GM21367 (cell line): ENCODE data around the gene RCN2.

Experiments
- ATAC-seq: cut with Tn5 transposase; IDR thresholded peaks from one replicate; pipeline ENCODE4 v1.9.1; 2021; ENCODE audit not compliant: unreplicated experiment

The RCN2 gene

DNA sequence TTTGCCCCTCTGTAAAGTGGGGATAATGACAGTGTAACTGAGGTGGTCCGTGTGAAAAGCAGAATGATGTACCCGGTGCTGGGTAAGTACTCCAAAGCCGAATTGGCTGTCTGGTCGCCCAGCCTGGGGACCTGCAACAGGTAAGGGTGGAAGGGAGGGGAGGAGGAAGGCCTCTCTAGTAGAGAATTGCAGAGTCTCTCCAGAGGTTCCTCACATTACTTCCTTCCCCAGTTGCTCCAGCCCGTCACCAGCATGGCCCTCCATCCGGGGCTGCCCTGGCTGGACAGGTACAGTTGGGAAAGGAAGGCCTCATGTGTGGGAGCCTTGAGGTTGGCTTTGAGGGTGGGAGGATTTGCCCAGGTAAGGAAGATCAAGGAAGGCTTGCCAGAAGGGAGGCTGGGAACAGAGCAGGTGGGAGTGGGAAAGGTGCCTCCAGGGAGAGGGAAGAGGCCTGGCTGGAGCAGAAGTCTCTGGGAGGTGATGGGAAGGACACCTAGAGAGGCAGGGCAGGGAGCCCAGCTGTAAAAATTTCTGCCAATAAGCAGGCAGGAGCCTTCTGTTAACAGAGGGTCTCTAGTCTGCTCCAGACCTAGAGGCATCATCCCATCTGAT is 61.7 kb downstream of the RCN2 start:
- no peak for ATAC-seq

DNA sequence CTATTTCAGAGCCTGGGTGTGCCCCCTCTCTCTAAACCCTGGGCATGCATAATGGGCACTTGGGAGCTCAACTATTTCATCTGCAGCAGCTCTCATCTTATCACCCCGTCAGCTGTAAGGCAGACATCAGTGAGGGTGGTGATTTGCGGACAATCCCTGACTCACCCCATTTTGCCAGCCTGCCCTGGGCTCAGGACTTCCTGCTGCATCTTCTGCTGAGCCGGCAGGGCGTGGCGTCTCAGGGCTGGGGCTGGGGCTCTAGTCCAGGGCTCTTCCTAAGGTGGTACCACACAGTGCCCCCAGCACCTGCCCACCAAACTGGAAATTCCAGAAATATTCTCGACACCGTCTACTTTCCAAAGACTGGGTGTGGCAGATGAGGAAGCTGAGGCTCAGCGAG is 62.5 kb downstream of the RCN2 start:
- no peak for ATAC-seq

DNA sequence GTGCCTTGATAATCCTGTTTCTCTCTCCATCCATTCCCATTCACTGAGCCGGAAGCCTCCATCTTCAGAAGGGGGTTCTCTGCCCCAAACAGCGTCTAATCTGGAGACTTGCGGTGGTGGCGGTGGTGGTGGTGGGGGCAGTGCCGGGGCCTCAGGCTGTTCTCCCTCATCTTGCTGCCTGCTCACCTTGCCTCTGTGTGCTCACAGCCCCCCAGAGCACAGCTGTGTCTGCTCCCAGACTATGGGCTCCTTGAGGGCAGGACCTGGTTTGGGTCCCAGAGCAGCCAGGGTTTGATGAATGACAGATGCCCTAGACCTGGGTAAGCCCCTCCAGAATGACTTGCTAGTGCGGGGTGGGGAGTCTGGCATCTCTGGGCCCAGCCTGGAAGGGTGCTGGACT is 62.9 kb downstream of the RCN2 start:
- ATAC-seq: no peak

GRCh38 chr15:76994971-76995945 is 63.7 kb downstream of the RCN2 start, which contains the start of gene PSTPIP1:
Gene PSTPIP1, plus strand, starts transcription at chr15:76995126. Its CDS starts 448 bp downstream, at chr15:76995574.
- no peak for ATAC-seq

GRCh38 chr15:76996076-76996525 is 64.6 kb downstream of the RCN2 start:
- ATAC-seq: no peak

DNA sequence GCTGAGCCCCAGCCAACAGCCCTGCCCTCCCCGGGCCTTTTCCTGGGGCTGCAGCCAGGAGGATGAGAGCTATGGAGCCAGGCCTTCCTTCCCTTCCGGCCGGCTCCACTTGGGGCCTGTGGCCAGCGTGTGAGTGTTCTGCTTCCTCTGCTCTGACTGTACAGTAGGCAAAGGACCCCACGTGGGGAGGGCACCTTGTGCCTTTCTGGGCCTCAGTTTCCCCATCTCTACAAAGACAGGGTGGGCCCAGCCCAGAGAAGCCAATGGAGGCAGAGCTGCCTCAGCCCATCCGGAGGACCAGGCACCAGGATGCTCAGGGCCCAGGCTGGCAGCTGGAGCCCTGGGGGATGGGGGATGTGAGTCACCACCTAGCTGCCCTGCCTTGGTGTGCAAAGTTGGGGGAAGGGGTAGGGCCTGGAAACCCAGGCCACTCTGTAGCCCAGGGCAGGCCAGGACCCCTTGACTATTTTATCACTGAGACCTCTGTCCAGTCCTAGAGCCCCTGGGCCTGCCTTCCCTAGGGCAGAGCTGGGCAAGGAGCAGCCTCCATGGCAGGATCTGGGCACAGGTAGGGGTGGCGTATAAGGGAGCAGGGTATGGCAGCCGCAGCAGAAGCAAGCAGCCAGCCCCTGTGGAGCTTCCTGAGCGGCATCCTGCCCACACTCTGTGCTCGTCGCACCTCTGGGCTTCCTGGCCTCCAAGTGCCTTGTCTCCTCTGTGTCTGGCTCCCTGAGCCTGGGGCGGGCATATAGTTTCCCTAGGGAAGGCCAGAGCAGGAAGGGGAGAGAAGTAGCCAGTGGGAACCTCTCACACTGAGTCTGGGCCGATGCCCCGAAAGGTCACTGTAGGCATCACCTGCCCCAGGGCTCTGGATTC is 65.2 kb downstream of the RCN2 start:
- no peak for ATAC-seq

DNA sequence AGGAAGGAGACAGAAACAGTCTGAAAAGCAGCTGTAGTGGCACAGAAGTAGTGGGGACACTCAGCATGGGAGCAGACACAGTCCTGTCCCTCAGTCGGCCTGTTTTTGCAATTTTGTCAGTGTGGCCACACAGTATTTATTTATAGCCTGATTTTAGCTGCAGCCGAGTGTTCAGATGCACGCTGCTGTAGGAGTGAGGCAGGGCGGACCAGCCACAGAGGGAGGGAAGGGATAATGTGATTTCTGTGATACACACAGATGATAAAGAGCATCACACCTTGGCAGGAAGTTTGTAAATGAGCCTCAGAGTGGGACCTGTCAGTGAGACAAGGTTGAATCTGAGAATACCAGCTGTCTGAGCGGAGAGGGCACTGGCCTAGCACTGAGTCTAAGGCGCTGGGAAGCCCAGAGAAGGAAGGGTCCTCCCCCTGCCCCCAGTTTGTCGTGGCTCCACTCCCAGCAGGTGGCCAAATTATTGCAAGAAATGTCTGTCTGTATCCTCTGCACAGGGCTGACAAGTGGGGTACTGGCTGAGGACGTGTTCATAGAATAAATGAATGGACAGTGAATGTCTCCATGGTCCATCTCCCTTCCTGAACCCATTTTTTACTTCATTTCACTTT is 67.2 kb downstream of the RCN2 start:
- no peak for ATAC-seq

- ATAC-seq: no peak
Measured at GRCh38 chr15:76999996-77000395, 68.4 kb downstream of the RCN2 start.

DNA sequence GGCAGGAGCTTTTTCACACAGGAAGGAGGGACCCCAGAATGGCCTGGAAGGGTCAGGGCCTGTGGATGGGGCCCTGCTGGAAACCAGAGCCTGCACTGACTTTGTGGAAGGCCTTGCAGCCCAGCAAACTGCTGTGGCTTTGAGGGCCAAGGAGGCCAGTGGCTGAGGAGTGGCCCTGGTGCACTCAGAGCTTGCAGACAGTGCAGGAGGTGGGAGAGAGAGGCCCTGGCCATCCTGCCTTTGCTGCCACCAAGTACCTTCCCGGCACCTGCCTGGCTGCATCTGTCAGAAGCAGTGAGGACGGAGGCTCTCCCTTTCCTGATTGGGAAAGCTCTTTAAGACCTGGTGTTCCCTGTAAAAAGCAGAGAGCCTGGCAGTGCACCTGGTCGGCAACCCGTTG is 69.8 kb downstream of the RCN2 start:
- no peak for ATAC-seq

DNA sequence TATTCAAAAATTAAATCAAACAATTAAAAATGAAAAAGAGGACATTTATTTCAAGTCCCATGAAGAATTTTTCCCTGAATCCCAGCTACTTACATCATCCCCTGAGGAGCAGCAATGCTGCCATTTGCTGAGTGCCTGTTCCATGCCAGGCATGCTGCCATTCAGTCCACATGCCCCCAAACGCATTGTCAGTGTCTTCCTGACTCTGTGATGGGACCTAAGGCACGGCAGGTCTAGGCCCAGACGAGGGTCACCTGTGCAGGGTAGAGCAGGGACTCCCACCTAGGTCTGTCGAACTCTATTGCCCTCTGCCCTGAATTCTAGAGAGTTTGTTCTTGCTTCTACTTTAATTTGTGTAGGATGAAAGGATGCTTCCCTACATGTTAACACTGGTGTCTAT is 70.4 kb downstream of the RCN2 start:
- no peak for ATAC-seq

DNA sequence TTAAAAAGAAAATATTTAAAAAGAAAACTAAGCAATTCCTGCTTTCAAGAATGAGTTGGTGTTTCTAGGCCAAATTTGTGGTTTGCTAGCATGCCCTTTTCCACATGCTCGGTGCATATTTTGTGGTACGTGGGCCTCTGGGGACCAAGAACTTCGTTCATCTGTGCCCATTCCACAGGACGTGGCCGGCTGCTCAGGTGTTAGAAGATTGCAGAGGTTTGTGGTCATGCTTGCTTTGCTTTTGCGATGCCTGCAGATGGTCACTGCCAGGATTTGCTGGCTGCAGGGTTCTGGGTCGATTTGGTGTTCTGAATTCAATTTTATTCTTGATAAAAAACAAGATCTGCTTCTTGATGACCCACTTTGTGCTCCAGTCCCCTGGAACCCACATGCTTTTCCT is 70.9 kb downstream of the RCN2 start:
- ATAC-seq: peak; percentile 40

DNA sequence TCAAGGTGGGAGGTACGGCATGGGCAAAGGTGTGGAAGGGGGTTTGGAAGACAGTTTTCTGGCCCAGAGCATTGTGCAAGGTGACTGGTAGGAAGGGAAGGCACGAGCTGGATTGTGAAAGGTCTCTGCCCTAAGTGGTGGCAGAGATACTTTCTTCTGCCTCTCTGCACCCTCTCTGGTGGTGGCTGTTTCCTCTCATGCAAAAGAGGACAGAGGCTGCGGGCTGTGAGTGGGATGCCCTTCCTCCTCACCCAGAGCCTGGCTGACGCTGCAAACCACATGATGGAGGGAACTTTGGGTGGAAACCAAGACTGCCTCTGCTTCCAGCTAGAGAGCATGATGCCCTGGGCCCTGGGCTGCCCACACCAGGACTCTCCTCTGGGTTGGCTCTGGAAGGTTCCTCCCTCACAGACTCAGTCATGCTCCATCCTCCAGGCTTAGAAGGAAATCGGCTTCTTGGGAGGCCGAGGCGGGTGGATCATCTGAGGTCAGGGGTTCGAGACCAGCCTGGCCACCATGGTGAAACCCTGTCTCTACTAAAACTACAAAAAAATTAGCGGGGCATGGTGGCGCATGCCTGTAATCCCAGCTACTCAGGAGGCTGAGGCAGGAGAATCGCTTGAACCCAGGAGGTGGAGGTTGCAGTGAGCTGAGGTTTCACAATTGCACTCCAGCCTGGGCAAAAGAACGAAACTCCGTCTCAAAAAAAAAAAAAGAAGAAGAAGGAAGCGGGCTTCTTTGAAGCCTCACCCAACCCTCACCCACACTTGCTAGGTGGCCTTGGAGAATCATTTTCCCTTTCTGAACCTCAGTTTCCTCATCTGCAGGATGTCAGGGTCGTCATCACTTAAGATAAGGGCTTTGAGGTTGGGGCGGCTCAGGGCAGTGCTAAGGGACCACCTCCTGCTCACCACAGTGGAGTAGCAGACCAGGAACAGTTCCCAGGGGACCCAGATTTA is 71.7 kb downstream of the RCN2 start:
- ATAC-seq: peak; percentile 63
